Left ventricle myocardium inferior (tissue), 1 donor: Measurements from ENCODE around the gene POR. TPM values are rescaled to one million over a fixed set of nuclear protein-coding genes. Genes with fewer than 3 reads are reported as not detected.

Source experiments
- DNase-seq: peaks from one replicate; pipeline ENCODE4 v3.0.0-alpha.2; 2020
- H3K27ac ChIP-seq: fragments of 200-600 bp; replicated peaks from 2 replicates; pipeline ENCODE4 v1.8.0; 2021
- H3K27me3 ChIP-seq: fragments of 200-600 bp; 2 replicates; pipeline ENCODE4 v1.8.0; 2021; ENCODE audit warnings: low read depth
- H3K36me3 ChIP-seq: fragments of 200-600 bp; 2 replicates; pipeline ENCODE4 v1.8.0; 2021
- H3K4me1 ChIP-seq: fragments of 200-600 bp; 2 replicates; pipeline ENCODE4 v1.8.0; 2021
- H3K4me3 ChIP-seq: fragments of 200-600 bp; 2 replicates; pipeline ENCODE4 v1.8.0; 2021; ENCODE audit warnings: mild to moderate bottlenecking, moderate library complexity
- H3K9me3 ChIP-seq: fragments of 200-600 bp; replicated peaks from 2 replicates; pipeline ENCODE4 v1.8.0; 2021
- CTCF ChIP-seq: fragments of 200-600 bp; IDR thresholded peaks from 2 replicates; pipeline ENCODE4 v1.8.0; 2021; ENCODE audit warnings: antibody characterized with exemption, mild to moderate bottlenecking, borderline replicate concordance
- intact Hi-C: fragments of 100-400 bp; cut with micrococcal nuclease; formaldehyde crosslinking; loops from one replicate; pipeline ENCODE4 v1.11.0; 2022
- total RNA-seq: library from RNA; stranded (reverse); fragmentation: NEBNext Ultra II Directional; extraction: Animal tissue kit (Norgen Biotek cat#: 25700); gene quantifications from one replicate; pipeline ENCODE4 v1.2.1, GENCODE V29; 2021
- donor health status: DM: no; HTN: yes; CAD: no; lungs with severe emphysema.

The POR gene
- total RNA-seq, 1 donor from 2014 or later = 72.9 TPM

DNA sequence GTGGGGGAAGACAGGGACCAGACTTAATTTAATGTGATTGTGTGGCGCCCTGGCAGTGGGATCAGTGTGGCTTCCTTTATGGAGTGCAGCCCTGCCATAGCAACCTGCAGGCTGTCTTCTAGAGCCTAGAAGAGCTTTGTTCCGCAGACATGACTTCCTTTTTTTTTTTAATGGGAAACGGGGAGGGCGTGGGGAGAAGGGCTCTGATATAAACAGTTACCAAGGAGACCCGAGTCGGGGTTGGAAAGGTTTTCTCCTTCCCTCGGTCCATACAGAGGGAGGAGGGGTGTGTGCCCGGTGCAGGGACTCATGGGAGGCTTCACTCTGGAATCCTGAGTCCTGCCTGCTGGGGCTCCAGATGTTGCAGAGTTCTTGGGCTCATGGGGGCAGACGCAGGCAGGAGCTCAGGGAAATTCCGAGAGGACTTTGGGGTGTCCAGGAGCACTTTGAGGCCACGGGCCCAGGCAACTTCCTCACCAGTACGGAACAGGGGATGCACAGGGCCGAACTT, 52.6 kb downstream of the POR start:
- Histone ChIP-seq H3K4me3 (peak overlapping the region; percentile 34), H3K36me3 (peaks cover 7% of the 10 kb centered on the region), H3K9me3 (no peaks in the 10 kb centered on the region), H3K4me1 (peaks cover 91% of the 10 kb centered on the region), H3K27me3 (no peaks in the 10 kb centered on the region), H3K27ac (peak overlapping the region; percentile 89)
- no peak for DNase-seq
- intact Hi-C loops = no loop called here
- TF ChIP-seq CTCF = no peak

GRCh38 chr7:75968012-75968411, 53.1 kb downstream of the POR start:
- Histone ChIP-seq H3K9me3 (no peaks in the 10 kb centered on the region), H3K4me1 (peaks cover 91% of the 10 kb centered on the region), H3K4me3 (peak overlapping the region; percentile 34), H3K27ac (peak overlapping the region; percentile 89), H3K36me3 (peaks cover 11% of the 10 kb centered on the region), H3K27me3 (no peaks in the 10 kb centered on the region)
- no peak for TF ChIP-seq CTCF
- intact Hi-C loops = no loop called here
- DNase-seq = no peak

DNA sequence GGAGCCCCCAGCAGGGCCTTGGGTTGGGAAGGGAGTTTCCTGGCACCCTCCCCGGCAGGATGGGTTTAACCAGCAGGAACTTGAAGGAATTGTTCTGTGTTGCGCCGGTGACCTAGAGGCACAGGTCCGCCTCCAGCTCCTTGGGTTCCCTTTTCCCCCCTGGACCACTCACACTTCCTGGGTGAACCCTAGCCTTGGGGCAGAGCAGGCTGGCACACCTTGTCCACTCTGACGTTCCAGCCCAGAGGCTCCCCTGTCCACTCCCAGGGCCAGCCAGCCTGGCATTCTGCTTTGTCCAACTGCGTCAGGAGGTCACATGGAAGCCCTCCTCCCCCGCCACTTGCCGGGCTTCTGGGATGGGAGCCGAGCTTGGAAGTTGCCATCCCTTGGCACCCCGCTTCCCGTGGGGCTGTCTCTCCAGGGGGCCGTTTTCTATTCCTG, 53.6 kb downstream of the POR start:
- Histone ChIP-seq H3K36me3 (peaks cover 17% of the 10 kb centered on the region), H3K9me3 (no peaks in the 10 kb centered on the region), H3K4me1 (peaks cover 90% of the 10 kb centered on the region), H3K4me3 (peak overlapping the region; percentile 34), H3K27me3 (no peaks in the 10 kb centered on the region), H3K27ac (peak overlapping the region; percentile 89)
- intact Hi-C loops = no loop called here
- DNase-seq = no peak
- no peak for TF ChIP-seq CTCF

GRCh38 chr7:75969182-75969581, 54.2 kb downstream of the POR start:
- Histone ChIP-seq H3K27ac (peak overlapping the region; percentile 89), H3K9me3 (no peaks in the 10 kb centered on the region), H3K4me1 (peaks cover 84% of the 10 kb centered on the region), H3K4me3 (peak overlapping the region; percentile 34), H3K36me3 (peaks cover 23% of the 10 kb centered on the region), H3K27me3 (no peaks in the 10 kb centered on the region)
- TF ChIP-seq CTCF = no peak
- intact Hi-C loops = no loop called here
- no peak for DNase-seq

DNA sequence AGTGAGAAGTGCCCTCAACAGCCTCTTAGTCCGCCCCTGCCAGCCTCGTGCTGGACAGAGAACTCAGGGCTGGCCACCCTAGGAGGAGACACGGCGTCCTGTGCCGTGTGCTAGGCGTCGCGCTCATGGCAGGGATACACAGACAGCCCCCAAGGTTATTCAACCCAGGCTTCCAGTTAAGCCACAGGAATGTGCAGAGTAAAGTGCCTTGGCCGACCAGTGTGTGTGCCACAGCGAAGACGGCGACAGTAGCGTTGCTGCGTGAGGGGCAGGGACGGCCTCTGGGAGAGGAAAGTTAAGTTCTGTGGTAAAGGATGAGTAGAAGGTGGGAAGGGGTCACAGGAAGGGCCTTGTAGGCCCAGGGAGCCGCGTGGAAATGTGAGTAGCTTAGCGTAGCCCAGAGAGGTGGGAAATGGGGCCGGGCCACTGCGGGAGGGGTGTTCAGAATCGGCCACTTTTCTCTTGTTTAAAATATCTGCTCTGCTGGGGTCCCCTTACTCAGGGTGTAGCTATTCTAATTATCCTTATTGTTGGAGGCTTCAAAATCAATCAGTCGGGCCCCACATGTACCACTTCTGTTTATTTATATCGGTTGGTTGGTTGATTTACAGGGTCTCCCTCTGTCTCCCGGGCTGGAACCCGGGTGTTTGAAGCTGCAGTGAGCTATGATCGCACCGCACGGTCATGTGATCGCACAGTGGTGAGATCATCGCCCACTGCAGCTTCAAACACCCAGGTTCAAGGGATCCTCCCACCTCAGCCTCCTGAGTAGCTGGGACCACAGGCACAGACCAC, 54.9 kb downstream of the POR start:
- H3K27me3 ChIP-seq = no peaks in the 10 kb centered on the region
- peaks cover 82% of the 10 kb centered on the region for H3K4me1 ChIP-seq
- no peaks in the 10 kb centered on the region for H3K9me3 ChIP-seq
- DNase-seq = no peak
- H3K27ac ChIP-seq = peak overlapping the region; percentile 89
- no peak overlapping the region for H3K4me3 ChIP-seq
- TF ChIP-seq CTCF = no peak
- intact Hi-C loops = no loop called here
- peaks cover 24% of the 10 kb centered on the region for H3K36me3 ChIP-seq
